DMS79 treated with DMSO at 0.1 percent for 48 hours (cell line): ENCODE measurements around the gene CD99.
"Not testable (repeated sequence)": the region's sequence is repeated elsewhere in the genome, so short reads cannot be mapped to it uniquely, and the experiment has no call there.

Experiments used
- DNase-seq: peaks from one replicate; lab custom pipeline; 2025; lab: John Stamatoyannopoulos, UW

CD99 gene

DNA sequence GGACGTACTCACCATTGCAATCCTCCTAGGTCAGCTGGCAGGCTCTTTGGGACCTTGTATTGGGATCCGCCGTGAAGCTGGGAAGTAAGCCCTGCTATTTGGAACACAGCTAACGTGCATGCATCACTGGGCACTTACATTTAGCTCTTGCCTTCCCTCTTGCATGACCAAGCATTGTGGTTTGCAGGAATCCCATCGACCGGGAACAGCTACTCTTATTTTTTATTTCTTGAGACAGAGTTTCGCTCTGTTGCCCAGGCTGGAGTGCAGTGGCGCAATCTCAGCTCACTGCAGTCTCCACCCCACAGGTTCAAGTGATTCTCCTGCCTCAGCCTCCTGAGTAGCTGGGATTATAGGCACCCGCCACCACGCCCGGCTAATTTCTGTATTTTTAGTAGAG is 36.2 kb downstream of the CD99 start:
- not testable (repeated sequence) for DNase-seq

- DNase-seq = no peak
Measured at GRCh38 chrX:2732076-2732475, 41.0 kb downstream of the CD99 start.

GRCh38 chrX:2732649-2733048 is 41.6 kb downstream of the CD99 start:
- no peak for DNase-seq

DNA sequence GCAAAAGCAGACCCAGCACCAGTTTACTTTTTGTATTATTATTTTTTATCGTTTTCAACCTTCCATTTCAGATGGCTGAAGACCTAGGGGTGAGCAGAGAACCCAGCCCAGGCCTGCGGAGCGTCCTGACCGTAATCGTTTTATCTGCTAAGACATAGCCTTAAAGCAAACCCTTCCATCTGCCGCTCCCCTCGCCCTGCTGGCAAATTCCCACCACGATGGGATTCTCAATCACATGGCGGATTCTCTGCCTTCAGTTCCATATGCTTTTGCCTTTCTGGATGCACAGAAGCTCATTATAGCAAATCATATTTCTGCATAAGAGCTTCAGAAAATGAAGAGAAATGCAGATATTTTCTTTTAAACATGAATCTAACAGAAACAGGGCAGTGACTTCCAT is 42.2 kb downstream of the CD99 start:
- DNase-seq = no peak

DNA sequence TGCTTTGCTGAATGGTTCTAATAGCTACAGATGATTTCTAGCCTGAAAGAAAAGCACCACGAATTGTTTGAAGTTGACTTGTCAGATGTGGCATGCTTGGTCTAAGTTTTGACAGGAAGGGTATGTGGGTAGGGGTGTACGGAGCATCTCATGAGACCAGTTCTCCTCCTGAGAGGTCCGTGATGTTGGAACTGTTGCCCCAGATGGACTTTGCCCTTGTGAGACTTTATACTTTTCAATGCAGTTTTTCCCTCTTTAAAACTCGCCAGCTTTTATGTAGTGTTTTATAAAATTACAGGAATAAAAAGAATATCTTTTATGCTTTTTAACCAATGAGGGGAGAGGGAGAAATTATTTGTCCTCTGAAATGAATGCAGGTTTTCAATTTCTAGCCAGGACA is 44.2 kb downstream of the CD99 start:
- no peak for DNase-seq

DNA sequence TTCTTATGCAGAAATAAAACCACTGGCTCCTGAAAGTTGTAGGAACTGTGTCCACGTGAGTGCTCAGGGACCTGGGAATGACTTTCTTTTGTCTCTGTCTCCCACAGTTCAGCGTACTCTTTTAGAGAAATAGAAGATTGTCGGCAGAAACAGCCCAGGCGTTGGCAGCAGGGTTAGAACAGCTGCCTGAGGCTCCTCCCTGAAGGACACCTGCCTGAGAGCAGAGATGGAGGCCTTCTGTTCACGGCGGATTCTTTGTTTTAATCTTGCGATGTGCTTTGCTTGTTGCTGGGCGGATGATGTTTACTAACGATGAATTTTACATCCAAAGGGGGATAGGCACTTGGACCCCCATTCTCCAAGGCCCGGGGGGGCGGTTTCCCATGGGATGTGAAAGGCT is 49.6 kb downstream of the CD99 start:
- DNase-seq = no peak

DNA sequence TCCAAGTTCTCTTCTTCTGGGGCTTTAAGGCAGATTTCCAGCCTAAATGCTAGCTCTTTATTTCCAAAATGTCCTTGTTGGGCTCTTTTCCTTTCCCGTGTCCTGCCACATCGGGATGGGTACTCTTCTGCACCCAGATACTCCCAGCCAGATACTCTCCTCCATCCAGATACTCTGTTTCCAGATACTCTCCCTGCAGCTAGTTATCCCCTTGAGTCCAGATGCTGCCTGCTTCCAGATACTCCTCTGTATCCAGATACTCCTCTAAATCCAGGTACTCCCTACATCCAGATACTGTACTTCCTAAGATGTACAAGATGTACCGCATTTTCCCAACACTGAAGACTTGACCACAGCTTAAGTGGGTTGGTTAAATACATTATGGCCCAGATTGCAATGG is 50.3 kb downstream of the CD99 start:
- DNase-seq = no peak

DNA sequence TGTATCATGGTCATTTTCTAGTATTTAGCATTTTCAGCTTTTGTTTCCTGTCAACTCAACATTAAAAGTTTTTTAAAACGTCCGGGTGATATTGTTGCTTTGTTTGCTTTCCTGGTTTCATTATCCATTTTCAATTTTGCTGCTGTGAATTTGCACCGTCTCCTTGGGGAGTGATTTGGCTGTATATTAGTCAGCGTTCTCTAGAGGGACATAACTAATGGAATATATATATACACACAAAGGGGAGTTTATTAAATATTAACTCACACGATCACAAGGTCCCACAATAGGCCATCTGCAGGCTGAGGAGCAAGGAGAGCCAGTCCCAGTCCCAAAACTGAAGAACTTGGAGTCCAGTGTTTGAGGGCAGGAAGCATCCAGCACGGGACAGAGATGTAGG is 55.2 kb downstream of the CD99 start:
- DNase-seq = not testable (repeated sequence)

GRCh38 chrX:2748171-2748814 is 57.2 kb downstream of the CD99 start:
- DNase-seq = no peak

DNA sequence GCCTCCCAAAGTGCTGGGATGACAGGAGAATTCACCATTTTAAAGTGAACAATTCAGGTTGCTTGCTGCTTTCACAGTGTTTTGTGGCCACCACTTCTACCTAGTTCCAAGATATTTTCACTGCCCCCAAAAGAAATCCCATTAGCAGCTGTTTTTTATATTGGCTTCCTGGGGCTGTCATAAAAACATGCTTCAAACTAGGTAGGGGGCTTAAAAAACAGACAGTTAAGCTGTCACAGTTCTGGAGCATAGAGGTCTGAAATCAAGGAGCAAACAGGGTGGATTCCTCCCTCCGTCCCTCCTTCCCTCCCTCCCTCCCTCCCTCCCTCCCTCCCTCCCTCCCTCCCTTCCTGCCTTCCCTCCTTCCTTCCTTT is 57.7 kb downstream of the CD99 start:
- no peak for DNase-seq

GRCh38 chrX:2751291-2751690 is 60.2 kb downstream of the CD99 start:
- DNase-seq = no peak

DNA sequence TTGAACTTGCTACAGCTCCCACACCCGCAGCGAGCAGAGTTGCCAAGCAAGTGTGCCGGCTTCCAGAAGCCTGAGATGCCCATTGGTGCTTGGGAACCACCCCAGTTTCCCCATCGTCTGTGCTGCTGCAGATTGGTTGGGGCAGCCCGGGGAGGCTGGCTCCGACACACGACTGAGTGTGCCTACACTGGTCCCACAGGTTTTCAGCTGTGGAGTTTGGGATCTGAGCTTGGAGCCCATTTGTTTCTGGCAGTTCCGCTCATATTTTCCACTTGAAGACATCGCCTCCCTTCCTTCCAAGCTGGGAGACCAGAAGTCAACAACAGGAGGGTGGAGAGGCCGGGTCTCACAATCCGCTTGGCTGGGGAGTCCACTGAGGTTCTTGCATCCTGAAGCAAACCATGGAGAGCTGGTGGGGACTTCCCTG is 60.8 kb downstream of the CD99 start, which contains the start of gene XG:
Gene XG, plus strand, starts transcription at position 167 of the 427 bp plus-strand sequence. Its CDS starts 235 bp downstream, at position 402.
- DNase-seq = not testable (repeated sequence)

- not testable (repeated sequence) for DNase-seq
Measured at GRCh38 chrX:2752441-2752840, 61.3 kb downstream of the CD99 start.

- DNase-seq = not testable (repeated sequence)
Measured at GRCh38 chrX:2755163-2755715, 64.1 kb downstream of the CD99 start.

DNA sequence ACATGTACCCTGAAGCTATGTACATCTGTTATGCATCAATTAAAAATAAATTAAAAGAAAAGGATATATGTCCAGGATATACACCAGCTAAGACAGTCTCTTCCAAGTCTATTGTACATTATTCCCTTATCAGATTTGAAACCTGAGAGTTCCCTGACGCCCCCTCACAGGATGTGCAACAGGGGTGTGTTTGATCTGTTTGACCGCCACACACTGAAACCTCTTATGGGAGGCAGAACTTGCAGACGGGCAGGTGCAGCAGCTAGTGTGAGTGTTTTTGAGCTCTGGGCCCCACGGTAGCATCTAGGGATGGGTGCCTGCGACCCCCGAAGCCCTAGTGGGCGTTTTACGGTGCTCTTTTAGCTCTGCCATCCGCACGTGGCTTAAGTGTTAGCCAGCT is 65.5 kb downstream of the CD99 start:
- DNase-seq = no peak

DNA sequence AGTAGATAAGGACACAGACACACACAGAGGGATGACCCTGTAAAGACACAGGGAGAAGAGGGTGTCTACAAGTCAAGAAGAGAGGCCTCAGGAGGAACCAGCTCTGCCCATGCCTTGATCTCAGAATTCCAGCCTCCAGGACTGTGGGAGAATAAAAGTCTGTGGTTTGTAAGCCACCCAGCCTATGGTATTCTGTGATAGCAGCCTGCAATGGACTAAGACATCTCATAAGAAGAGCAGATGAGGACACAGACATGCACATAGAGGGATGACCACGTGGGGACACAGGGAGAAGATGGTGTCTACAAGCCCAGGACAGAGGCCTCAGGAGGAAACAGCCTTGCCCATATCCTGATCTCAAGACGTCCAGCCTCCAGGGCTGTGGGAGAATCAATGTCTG is 70.2 kb downstream of the CD99 start:
- DNase-seq = no peak

DNA sequence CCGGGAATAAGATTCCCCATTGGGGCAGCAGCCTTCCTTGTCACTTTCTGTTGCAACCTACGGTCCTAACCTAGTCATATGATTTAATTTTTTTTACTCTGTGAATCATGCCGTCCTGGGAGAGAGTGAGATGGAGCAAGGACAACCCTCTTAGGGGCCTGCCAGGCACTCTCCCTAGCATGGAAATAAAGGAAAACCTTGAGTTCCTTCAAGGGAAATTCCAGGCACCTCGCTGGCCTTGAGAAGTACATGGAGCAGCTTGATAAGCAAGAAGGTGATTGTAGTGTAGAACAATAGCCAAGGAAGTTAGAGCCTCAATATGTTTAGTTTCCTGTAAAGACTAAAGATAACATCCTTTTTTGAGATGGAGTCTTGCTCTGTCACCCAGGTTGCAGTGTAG is 71.6 kb downstream of the CD99 start:
- not testable (repeated sequence) for DNase-seq

DNA sequence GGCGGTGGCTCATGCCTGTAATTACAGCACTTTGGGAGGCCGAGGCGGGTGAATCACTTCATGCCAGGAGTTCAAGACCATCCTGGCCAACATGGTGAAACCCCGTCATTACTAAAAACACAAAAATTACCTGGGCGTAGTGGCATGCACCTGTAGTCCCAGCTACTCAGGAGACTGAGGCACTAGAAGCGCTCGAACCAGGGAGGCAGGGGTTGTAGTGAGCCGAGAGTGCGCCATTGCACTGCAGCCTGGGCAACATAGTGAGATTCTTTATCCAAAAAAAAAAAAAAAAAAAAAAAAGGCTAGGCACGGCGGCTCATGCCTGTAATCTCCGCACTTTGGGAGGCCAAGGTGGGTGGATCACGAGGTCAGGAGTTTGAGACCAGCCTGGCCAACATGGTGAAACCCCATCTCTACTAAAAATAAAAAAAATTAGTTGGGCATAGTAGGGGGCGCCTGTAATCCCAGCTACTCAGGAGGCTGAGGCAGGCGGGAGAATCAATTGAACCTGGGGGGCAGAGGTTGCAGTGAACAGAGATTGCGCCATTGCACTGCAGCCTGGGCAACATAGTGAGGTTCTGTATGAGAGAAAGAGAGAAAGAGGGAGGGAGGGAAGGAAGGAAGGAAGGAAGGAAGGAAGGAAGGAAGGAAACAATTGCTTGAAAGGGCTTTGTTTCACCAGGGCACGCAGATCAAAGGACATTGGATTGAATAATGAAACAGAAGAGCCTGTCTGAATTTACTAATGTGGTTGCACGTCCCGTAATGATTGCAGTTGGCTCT is 73.9 kb downstream of the CD99 start:
- not testable (repeated sequence) for DNase-seq

DNA sequence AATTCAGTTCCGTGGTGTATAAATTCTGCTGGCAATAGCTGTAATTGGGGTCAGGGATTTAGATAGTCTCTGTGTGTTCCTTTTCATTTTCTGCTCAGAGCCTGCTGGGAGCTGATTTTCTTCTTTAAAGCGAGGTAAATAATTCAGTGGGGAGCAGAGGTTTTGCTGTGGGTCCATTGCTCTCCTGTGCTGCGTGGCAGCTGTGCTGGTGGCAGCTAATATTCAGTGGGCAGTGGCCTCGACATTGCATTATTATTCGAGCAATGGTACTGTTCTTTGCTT is 74.4 kb downstream of the CD99 start:
- DNase-seq = no peak

- DNase-seq = no peak
Measured at GRCh38 chrX:2766906-2767305, 75.8 kb downstream of the CD99 start.

DNA sequence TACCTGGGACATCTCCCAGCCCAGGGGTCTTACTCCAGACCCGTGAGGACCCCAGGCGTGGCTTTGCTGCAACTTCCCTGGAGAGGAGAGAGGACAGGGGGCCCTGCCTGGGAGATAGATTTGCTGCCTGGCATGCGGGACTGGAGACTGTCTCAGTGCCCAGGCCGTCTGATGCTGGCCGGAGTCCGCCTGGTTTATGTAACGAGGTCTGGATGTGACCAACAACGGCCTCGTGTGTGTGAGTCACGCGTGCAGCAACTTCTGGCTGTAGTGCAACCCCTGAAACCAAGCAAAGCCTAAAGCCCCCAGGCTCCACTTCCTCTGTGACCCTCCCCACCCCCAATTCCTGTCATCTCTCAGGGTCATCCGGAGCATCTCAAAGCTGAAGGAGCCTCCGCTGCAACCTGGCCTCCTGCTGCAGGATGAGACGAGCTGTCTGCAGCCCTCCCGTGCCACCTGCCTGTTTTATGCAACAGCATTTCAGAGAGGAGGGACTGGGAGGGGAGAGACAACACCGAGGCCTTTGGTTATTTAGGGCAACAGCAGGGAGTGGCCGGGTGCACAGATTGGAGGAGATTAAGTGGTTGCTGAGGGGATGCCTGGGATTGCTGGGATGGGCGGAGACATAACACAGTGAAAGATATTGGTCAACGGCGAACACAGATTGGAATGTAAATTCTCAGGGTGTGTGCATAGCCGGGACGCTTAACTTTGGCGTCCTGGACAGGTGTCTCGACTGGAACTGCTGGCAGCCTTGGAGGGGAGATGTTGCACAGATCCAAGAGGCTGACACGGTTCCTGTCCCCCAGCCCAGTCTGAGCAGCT is 76.7 kb downstream of the CD99 start:
- no peak for DNase-seq

GRCh38 chrX:2769615-2770014 is 78.5 kb downstream of the CD99 start:
- DNase-seq = no peak
